Umbilical cord (tissue), 2 donors: ENCODE results near the gene DNHD1. TPM values are rescaled to one million over a fixed set of nuclear protein-coding genes. Genes with fewer than 3 reads are reported as not detected.

ENCODE experiments used
- DNase-seq: peaks from one replicate; pipeline ENCODE4 v3.0.0-alpha.2; 2015; ENCODE audit warnings: low spot score
- total RNA-seq: library from RNA; depleted of rRNA; stranded (reverse); fragments of >200 nt; gene quantifications from one replicate; pipeline ENCODE4 v1.2.3, GENCODE V29; 2014; ENCODE audit warnings: low replicate concordance; ENCODE audit not compliant: insufficient read depth

DNHD1 gene
- total RNA-seq, 1 donor from 2014 or later = 9.1 TPM

DNA sequence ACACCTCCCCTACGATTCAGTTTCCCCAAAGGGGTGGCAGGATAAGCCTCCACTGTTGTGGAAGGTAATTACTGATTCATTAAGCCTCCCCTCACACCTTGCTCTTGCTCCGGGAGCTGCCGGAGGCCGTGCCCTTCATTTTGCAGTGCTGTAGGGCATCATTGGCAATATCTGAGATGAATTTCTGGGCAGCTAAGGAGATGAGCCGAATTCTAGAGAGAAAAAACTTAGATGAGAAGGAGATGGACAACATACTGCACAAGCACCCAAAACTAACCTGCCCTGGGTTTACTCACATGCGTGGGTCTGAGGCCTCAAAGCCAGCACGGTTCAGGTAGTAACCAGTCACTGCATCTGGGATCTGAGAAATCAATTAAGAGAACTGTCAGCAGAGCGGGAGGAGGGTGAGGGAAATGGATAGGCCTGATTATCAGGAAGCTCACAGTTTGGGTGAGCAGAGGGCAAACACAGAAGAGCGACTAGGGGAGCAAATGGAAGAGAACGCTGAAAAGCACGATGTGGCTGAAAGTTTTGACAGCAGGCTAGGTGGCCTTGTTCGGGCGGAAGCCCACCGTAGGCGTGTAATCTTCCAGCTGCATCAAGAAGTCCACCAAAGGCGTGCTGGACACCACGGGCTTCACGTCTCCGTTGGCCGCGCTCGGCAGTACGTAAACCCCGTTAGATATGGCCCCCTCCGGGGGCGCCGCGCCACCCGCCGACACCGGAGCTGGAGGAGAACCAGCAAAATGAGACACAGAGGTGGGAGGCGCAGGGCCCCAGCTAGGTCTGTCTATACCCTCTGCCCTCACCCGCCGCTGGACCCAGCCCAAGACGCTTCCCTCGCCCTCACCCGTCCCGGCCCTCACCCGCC is 114.2 kb downstream of the DNHD1 start:
- DNase-seq = peak; percentile 29

DNA sequence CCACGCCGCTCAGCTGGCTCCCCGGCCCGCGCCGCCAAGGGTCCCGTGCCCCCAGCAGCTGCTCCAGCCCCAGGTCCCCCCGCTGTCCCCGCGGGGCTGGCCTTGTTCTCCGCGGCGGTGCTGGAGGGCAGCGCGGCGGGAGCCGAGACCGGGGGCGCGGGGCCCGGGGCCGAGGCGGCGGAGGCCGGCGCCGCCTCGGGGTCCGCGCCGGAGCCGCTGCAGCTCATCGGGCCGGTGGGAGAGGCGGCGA is 114.8 kb downstream of the DNHD1 start:
- DNase-seq = no peak

DNA sequence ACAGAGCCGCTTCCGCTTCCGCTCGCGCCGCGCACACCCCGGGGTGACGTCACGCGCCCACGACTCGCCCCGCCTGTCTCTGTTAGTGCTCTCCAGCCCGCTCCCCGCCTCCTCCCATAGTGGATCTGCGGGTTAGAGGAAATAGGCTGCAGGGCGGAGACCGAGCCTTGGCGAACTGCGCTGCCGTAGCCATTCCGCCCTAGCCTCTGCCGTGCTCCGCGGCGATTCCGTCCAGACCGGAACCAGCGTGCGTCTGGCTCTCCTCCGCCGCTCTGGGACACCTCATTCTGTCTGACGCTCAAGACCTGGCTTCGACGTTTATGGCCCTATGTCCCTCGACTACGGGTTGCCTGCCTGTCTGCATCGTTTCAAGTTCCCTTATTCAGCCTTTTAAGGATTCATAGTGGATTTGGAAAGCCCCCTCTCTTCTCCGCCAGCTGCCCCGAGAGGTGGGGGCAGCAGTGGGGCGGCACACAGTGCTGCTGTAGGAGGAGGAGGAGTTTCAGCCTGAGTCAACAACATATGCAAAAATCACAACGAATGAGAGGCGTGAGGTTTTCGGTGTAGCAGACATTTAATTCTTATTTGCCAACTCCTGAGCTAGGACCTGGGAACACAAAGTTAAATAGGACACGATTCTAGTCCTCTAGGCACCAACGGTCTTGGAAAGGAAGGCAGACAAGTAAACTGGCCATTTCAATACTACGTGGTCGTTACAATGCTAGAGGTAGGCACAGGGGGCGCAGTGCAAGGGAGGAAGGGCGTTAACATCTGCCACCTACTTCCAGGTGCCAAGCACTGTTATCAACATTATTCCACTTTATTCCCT is 115.3 kb downstream of the DNHD1 start, which contains the start of gene TAF10:
TSS of gene TAF10 (minus strand) at position 4 of the 829 bp plus-strand sequence. CDS start 27 bp downstream, outside the sequence.
- peak; percentile 99 for DNase-seq

DNA sequence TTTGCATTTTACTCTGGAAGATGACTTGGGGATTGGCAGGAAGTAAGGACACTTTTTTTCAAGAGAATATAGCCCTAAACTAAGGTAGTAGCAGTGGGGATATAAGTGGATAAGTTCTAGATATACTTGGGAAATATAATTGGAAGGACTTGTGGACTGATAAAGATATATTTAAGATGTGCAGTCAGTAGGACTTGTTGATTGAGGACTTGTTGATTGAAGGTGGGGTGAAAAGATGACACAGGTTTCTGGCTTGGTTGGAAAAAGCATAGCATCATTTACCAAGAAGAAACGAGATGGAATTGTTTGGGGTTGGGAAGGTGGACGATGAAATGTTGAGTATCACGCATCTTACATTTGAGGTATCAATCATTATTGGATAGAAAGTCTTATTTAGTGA is 116.4 kb downstream of the DNHD1 start:
- no peak for DNase-seq

DNA sequence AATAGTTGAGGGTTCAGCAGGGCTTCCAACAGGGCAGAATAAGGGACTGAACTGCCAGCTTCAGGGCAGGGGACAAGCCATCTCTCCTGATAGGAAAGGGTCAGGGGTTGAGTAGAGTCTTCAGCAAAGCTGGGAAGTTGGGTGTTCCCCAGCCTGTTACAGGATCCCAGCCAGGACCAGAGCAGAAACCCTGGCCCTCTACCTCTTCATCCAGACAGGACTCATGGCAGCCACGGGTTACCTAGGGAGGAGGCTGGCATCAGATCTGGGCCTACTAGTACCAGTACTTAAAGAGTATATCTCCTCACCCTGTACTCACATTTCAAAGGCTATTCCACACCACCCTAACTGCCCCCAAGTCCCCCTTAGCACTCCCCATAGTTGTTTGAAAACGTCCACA is 117.4 kb downstream of the DNHD1 start:
- no peak for DNase-seq

DNA sequence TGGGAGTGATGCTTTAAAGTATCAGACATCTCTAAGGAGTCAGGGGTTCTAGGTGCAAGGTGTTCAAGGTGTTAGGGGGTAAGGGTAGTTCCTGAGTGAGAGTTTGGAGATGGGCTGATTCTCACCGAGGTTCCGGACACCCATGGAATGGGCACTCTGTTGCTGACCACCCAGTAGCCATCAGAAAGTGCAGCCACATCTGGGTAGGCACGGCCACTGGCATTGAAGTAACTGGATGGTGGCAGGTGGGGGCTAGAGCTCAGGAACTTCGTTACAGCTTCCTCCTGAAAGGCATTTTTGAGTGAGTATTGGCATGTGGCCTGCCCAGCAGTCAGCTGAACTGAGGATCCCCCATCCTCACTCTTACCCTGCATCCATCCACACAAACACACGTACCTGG is 118.0 kb downstream of the DNHD1 start:
- no peak for DNase-seq

DNA sequence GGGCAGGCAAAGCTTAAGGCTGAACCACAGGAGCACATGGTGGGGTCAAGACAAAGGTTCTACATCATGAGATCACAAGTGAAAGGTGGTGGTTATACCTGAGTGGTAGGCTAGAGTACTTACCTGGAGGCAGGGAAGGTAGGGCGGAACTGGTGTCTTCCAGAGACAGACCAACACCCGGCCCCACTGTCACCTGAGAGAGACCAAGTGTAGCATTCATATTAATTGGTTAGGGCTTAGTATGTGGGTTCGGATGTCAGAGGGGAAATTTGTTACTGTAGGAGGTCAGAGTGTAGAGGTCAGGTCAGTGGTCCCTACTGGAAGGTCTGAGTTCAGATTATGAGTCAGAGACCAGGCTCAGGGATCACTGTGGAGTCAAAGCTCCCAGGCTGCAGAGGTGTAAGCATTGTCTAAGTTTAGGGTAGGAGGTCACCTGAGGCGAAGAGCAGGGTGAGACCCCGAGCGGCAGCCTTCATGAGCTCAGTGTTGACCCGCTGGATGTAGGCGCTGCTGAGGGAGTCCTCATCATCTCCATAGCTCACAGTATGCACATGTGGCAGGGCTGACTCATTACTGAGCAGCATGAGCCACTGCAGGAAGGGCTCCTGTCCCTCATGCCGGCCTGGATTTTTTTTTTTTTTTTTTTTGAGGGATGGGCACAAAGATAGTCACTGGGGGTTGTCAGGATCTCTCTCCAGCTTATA is 119.0 kb downstream of the DNHD1 start:
- DNase-seq = no peak

DNA sequence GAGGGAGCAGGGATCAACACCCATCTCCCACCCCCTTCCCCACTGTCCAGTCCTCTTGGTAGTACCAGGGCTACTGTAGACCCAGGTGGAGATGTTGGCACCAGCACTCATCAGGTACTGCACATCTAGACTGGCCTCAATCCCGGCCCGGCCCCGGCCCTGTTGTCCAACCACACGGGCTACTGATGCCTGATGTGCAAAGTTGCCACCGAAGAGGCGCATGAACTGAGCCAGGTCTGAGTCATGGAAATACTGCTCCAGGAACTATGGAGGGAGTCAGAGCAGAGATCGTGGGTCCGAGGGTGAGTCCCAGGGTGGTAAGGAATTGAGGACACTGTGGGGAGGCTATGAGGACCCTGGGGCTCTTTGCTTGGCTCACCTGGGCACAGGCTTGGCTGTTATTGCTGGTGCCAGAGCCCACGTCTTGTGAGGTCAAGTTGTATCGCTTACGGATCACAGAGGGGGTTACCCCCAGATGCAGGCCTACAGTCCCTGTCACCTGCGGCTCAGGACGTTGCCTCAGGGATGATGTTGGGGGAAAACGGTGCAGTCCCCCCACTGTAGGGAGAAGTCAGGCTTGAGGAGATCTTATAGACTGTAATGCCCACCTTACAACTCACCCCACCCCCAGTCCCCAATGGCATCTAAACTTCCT is 119.6 kb downstream of the DNHD1 start:
- no peak for DNase-seq

DNA sequence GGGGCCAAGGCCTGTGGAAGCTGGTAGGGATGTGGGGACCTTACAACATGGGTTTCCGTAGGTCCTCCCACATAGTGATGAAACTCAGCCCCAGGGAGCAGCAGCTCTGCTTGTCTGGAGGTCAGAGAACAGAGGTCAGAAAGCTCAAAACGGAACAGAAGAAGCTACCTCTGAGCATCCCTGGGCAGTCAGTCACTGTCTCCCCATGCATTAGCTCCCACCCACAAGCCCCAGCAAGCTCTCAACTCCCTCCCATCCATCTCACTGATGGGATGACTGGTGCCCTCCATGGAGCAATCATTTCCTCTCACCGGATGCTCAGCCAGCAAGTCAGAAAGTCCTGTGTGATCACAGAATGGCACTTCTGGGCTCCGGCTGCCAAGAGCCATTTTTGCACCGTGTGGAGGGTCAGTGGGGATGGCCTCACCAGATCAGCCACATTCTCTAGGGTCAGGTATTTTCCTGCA is 120.3 kb downstream of the DNHD1 start:
- DNase-seq = no peak

DNA sequence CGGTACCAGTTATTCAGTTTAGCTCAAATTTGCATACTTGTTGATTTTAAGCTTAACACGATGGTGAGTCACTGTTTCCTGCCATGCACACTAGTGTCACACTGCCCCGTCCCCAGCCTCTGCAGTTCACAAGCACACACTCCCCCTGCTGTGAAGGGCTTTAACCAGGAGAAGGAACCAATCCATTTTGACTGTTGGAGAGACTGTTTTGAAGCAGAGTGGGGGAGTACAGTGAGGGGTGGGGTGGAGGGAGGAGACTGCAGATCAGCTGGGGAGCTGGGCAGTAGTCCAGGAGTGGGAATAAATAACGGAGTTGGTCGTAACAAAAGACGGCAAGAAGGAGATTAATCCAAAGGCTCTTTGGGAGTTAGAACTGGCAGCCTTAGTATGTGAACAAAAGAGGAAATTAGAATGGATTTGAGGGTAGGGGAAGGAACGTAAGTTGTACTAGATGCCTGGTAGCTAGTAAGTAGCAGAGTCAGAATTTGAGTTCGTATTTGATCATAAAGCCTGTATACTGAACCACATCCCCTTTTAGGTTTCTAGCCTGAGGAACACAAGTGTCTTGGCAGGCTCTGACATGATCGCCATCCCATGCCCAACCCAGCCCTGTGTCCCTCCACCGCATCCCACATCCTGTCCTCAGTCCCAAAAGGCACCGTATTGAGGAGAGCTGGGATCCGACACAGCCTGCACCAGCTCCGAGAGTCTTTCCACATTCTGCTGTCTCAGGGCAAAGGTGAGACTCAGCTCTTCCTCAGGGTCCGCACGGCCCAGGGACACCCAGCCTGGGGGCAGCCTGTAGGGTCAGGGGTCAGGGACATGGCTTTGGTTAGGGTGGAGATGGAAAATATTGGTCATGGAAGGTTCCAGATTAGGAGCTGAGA is 121.3 kb downstream of the DNHD1 start:
- DNase-seq = peak; percentile 38

DNA sequence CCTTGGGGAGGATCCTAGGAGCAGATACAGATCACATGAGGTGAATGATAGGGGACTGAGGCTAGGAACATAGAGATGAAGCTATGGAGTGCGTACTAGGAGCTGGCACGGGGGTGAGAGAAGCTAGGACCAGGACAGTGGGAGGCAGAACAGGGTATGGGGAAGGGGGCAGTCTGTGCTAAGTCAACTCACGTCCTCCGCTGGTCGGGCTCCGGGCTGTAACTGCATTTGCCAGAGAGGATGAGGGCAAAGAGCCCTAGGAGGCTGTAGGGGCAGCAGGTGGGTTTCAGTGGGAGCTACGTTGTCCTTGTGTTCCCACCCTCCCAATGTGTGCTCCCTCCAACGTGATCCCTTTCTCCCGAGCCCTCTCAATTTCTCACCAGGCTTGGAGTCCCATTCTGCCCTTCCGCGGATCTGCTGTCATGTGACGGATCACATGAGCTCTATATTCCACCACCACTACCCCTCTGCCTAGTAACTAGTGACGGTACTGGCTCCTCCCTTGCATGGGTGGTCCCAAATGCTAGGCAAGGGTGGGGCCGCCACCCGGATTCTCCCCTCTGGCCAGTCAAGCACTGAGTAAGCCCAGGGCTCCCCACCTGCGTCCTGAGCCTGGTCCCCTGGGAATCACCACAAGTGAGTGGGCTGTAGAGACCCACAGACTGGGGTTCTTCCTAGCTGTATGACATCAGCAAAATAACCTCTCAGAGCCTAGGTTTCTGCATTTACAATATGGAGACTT is 122.1 kb downstream of the DNHD1 start, which contains the start of gene TPP1:
TSS of gene TPP1 (minus strand) at position 419 of the 742 bp plus-strand sequence. CDS start at position 397, 22 bp downstream.
- DNase-seq = peak; percentile 98

DNA sequence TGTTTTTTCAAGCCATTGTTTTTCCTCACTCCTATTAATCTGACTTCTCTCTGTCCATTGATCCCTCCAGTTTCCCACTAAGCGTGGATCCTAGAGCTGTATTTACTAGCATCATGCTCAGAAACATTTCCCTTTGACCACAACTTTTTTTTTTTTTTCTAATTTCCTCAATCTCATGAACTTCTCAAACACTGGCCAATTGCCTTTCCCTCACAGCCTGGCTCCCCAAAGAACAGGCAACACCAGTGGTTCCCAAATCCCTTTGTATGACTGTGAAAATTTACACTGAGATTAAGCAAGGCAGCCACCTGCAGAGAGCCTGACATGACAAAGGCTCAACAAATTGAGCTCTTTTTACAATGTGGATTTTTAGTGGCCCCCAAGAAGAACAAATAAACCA is 123.6 kb downstream of the DNHD1 start:
- no peak for DNase-seq

Other genes with a start within 250 kb of the DNHD1 start
- not detected for gene CCKBR, start 237.4 kb upstream of the DNHD1 start, total RNA-seq
- 177 TPM for gene CAVIN3, start 176.8 kb upstream of the DNHD1 start, total RNA-seq
- gene SMPD1, start 106.8 kb upstream of the DNHD1 start, total RNA-seq = 18.1 TPM
- 28.9 TPM for gene APBB1, start 78.2 kb upstream of the DNHD1 start, total RNA-seq
- gene HPX, start 56.3 kb upstream of the DNHD1 start, total RNA-seq = 3.4 TPM
- gene TRIM3, start 23.3 kb upstream of the DNHD1 start, total RNA-seq = 49.8 TPM
- 33.2 TPM for gene ARFIP2, start 15.9 kb upstream of the DNHD1 start, total RNA-seq
- 26.7 TPM for gene TIMM10B, start 15.8 kb upstream of the DNHD1 start, total RNA-seq
- gene RRP8, start 106.3 kb downstream of the DNHD1 start, total RNA-seq = 10.6 TPM
- 296 TPM for gene ILK, start 106.5 kb downstream of the DNHD1 start, total RNA-seq
- 15.4 TPM for gene TAF10, start 114.9 kb downstream of the DNHD1 start, total RNA-seq
- 59.7 TPM for gene TPP1, start 122.1 kb downstream of the DNHD1 start, total RNA-seq
- gene DCHS1, start 158.5 kb downstream of the DNHD1 start, total RNA-seq = 37.6 TPM
- 55.4 TPM for gene MRPL17, start 186.1 kb downstream of the DNHD1 start, total RNA-seq